RWPE2 (cell line): ENCODE data around the gene RAB26.
"Not testable (repeated sequence)": the region's sequence is repeated elsewhere in the genome, so short reads cannot be mapped to it uniquely, and the experiment has no call there.

Experiments
- ATAC-seq: fragments of 200-7000 bp; cut with Tn5 transposase; 3 replicates; pipeline ENCODE4 v1.9.1; 2021; ENCODE audit warnings: low read depth
- DNase-seq: peaks from one replicate; pipeline ENCODE4 v3.0.0-alpha.2; 2020; ENCODE audit warnings: low spot score
- H3K27ac ChIP-seq: fragments of 450-650 bp; 2 replicates; pipeline ENCODE4 v1.5.1; 2017; ENCODE audit warnings: mild to moderate bottlenecking; ENCODE audit not compliant: poor library complexity, severe bottlenecking
- H3K27me3 ChIP-seq: fragments of 250-450 bp; sonication (Bioruptor Pico); 2 replicates; pipeline ENCODE4 v1.5.1; 2021; ENCODE audit warnings: mild to moderate bottlenecking, moderate library complexity; ENCODE audit not compliant: insufficient read depth, poor library complexity, severe bottlenecking
- H3K36me3 ChIP-seq: fragments of 250-450 bp; sonication (Bioruptor Pico); 2 replicates; pipeline ENCODE4 v1.5.1; 2020; ENCODE audit warnings: low read depth, mild to moderate bottlenecking, moderate library complexity
- H3K4me1 ChIP-seq: fragments of 250-450 bp; sonication (Bioruptor Pico); 2 replicates; pipeline ENCODE4 v1.5.1; 2021; ENCODE audit warnings: mild to moderate bottlenecking, moderate library complexity; ENCODE audit not compliant: insufficient read depth, poor library complexity, severe bottlenecking
- H3K4me3 ChIP-seq: fragments of 250-450 bp; sonication (Bioruptor Pico); 2 replicates; pipeline ENCODE4 v1.5.1; 2021; ENCODE audit warnings: mild to moderate bottlenecking, moderate library complexity; ENCODE audit not compliant: severe bottlenecking
- H3K9me3 ChIP-seq: fragments of 250-450 bp; sonication (Bioruptor Pico); 2 replicates; pipeline ENCODE4 v1.5.1; 2021; ENCODE audit warnings: mild to moderate bottlenecking, moderate library complexity; ENCODE audit not compliant: severe bottlenecking
- CTCF ChIP-seq: fragments of 450-650 bp; IDR thresholded peaks from one replicate; pipeline ENCODE4 v1.5.1; 2017; ENCODE audit warnings: mild to moderate bottlenecking, moderate library complexity; ENCODE audit not compliant: poor library complexity, severe bottlenecking

RAB26 gene

DNA sequence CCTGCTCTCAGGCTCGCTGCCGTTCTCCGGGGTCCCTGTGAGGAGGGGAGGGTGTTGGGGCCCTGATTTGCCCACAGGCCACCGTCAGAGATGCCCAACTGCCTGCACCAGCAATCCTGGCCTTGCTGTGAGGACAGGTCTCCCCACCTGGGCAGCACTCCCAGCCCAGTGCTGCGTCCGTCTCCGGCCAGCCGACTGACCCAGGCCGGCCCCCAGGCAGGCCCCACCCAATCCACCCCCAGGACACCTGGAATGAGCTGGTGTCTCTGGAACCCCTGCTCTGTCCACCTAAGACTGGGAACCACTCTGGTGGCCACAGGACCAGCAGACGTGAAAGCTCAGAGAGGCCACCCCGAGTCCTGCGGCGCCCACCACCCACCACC is 32.8 kb upstream of the RAB26 start:
- H3K9me3 ChIP-seq = no peaks in the 10 kb centered on the region
- H3K27ac ChIP-seq = no peak overlapping the region
- no peak for TF ChIP-seq CTCF
- DNase-seq = no peak
- H3K36me3 ChIP-seq = peaks cover 11% of the 10 kb centered on the region; the same call in 1 of the 2 replicates
- H3K4me1 ChIP-seq = no peaks in the 10 kb centered on the region
- H3K27me3 ChIP-seq = no peaks in the 10 kb centered on the region
- H3K4me3 ChIP-seq = no peak overlapping the region
- ATAC-seq = no peak

DNA sequence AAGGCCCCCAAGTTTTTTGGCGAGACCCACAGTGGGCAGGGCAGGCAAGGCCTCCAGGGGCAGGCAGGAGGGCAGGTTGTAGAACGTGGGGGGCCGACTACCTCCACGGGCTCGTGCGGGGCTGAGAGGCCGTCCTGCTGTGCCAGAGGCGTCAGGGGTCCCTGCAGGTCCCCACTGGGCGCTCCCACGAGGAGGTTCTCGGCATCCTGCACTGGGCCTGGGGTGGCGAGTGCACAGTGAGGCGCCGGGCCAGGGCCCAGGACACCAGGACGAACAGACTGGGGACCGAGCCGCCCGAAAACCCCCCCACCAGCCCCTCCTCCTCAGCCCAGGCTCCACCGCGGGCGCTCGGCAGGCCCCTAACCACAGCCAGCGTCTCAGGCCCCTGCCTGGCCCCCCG is 32.0 kb upstream of the RAB26 start:
- H3K9me3 ChIP-seq, H3K4me3 ChIP-seq, H3K36me3 ChIP-seq, DNase-seq, H3K27me3 ChIP-seq, ATAC-seq, H3K4me1 ChIP-seq, H3K27ac ChIP-seq: not testable (repeated sequence)

DNA sequence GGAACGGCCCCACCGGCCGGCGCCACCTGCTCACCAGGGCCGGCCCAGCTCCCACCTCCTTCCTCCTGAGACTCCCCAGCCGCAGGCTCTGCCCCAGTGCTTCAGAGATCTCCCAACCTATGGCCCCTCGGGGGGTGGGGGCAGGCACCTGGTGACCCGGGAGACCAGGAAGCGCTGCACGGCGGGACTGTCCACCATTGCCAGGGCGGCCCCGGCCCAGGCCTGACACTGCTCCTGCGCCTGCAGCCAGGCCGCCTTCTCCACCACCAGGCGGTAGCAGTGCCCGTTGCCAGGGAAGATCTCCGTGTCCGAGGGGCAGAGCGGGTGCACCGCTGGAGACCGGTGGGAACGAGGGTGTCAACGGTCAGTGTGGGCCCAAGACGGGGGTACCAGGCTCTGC is 31.1 kb upstream of the RAB26 start:
- H3K9me3 ChIP-seq, H3K4me1 ChIP-seq, H3K36me3 ChIP-seq, H3K27me3 ChIP-seq, H3K4me3 ChIP-seq, DNase-seq, ATAC-seq, H3K27ac ChIP-seq: not testable (repeated sequence)

- DNase-seq, H3K36me3 ChIP-seq, H3K27ac ChIP-seq, H3K27me3 ChIP-seq, H3K4me3 ChIP-seq, ATAC-seq, H3K4me1 ChIP-seq, H3K9me3 ChIP-seq: not testable (repeated sequence)
These were observed 30.3 kb upstream of the RAB26 start for GRCh38 chr16:2117960-2118722.

DNA sequence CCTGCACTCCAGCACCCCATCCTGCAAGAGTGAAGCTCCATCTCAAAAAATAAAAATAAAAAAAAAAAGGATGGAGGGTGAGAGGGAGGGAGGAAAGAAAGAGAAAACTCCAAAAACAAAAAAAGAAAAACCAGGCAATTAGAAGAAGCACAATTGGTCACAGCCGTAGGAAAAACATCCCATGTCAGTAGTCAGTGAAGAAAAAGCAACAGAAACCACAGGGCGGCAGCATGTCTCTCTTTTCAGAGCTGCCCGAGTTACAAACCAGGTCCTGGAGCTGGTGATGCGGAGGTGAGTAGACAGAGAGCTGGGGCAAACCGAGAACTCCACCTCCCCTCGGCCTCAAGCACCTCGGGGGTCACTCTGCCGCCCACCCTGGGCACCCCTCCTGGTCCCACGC is 27.1 kb upstream of the RAB26 start:
- TF ChIP-seq CTCF = peak; percentile 40
- not testable (repeated sequence) for H3K9me3 ChIP-seq, H3K27me3 ChIP-seq, H3K4me3 ChIP-seq, H3K36me3 ChIP-seq, DNase-seq
- Histone ChIP-seq H3K4me1 (peaks cover 17% of the 10 kb centered on the region), H3K27ac (peak overlapping the region; percentile 99)
- peak; percentile 48 for ATAC-seq

DNA sequence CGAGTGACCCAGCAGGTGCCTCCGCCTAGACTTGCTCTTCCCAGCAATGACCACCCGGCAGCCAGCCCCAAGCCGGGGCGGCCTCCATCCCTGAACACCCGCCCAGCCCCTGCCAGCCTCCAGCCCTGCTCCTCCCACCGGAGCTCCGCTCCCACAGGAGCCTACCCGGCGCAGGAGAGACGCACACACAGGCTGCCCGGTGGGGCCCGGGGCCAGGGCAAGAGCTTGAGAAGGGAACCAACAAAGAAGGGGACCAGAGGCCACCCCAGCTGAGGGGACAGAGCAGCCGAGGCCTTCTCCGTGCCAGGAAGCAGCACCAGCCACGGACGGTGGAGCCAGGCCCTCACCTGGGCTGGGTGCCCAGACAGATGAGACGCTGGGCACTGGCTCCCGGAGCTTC is 26.6 kb upstream of the RAB26 start:
- Histone ChIP-seq H3K27me3 (no peaks in the 10 kb centered on the region), H3K4me3 (peak overlapping the region; percentile 12), H3K9me3 (no peaks in the 10 kb centered on the region), H3K36me3 (0 out of 2 replicates have a peak, but pooled peaks cover 3% of the 10 kb centered on the region), H3K4me1 (peaks cover 18% of the 10 kb centered on the region), H3K27ac (peak overlapping the region; percentile 99)
- no peak for TF ChIP-seq CTCF
- DNase-seq = no peak
- ATAC-seq = peak; percentile 26; the same call in 2 of the 3 replicates
